ENCODE data around the gene GMDS.

- no peak for TF ChIP-seq EZH2 (IDR thresholded peaks at IDR 0.05; ENCODE audit: borderline replicate concordance, low read length)
- TF ChIP-seq CTCF (conservative IDR thresholded peaks at IDR 0.05 in 1 of 2, IDR thresholded peaks at IDR 0.05 in 1 of 2; ENCODE audit: extremely low read depth in 1 of 2, insufficient read depth in 1 of 2, low read depth in 1 of 2, low read length in 2 of 2): no peak
Measured at GRCh38 chr6:1930356-1930755, 315.0 kb downstream of the GMDS start.
